Activated naive CD4-positive, alpha-beta T cell treated with anti-CD3 and anti-CD28 coated beads, Interleukin-2, amount 50 U/mL, for 16 hours (primary cell): ENCODE measurements around the gene OR6S1.
"Not testable (repeated sequence)": the region's sequence is repeated elsewhere in the genome, so short reads cannot be mapped to it uniquely, and the experiment has no call there.

Experiments
- DNase-seq: peaks from one replicate; pipeline ENCODE4 v3.0.0-alpha.2; 2020

The OR6S1 gene

DNA sequence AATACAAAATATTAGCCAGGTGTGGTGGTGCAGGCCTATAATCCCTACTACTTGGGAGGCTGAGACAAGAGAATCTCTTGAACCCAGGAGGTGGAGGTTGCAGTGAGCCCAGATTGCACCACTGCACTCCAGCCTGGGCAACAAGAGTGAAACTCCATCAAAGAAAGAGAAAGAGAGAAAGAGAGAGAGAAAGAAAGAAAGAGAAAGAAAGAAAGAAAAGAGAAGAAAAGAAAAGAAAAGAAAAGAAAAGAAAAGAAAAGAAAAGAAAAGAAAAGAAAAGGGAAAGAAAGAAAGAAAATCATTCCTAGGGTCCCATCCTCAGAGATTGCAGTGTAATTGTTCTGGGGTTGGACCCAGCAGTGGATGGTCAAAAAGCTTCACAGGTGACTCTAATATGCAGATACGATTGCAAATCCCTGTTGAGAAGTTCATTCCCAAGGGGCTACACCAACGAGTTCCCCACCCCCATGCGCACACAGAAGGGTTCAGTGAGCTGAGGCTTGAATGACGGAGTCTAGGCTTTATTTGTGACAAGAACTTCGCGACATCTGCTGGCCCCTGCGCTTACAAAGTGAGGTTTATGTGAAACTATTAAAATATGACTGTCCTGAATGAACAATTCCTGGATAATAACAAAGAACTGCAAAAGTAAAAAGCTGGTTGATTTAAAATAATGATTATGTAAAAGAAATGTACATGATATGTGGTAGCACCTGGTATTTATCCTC, 32.9 kb downstream of the OR6S1 start:
- DNase-seq: no peak

- DNase-seq: no peak
These were observed 33.9 kb downstream of the OR6S1 start for GRCh38 chr14:20607617-20608016.

DNA sequence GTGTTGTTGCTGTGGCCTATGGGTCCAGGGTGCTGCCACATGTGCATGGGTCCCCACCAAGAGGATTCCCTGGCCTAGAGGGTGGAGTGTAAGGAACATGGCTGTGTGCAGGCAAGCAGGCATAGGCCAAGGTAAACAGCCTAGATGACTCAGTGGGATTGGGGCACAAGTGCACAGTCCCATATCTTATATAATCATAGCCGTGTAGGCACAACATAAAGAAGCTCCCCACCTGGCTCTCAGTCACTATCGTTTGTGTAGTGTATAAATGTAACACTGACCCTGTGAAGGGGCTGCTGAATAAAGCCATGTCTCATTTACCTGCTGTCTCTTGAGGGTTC, 34.6 kb downstream of the OR6S1 start:
- no peak for DNase-seq

- no peak for DNase-seq
These were observed 35.1 kb downstream of the OR6S1 start for GRCh38 chr14:20606190-20606901.

DNA sequence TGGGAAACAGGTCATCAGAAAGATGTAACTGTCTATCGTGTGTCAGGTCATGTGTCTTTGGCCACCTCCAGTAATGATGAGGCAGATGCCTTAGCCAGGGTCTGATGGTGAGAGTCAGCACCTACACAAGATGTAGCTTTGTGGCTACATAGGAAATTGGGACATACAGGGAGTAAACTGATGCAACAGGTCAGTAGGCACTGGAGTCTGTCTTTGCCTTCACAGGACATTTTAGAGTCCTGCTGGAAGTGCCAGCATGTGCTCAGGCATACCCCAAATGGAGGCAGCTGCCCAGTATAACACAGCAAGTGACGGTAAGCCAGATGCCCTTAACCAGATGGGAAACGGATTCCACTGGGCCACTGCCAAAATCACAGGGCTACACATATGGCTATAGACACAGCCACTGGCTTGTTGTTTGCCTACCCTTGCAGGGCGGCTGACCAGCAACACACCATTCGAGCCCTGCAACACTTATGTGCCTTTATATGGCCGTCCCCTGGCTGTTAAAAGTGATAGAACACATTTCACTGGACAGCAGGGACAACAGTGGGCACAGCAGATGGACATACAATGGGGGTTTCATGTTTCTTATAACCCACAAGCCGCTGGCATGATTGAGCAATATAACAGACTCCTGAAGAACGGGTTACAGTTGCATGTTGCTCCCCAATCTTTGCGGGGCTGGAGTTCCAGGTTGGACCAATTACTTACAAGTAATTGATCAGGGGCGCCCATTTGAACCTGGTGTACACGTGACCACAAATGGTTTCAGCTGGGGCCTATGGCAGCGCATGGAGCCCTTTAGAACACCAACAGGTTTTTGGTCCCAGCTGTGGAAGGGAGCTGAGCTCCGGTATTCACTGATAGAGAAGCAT, 37.4 kb downstream of the OR6S1 start:
- DNase-seq: no peak

DNA sequence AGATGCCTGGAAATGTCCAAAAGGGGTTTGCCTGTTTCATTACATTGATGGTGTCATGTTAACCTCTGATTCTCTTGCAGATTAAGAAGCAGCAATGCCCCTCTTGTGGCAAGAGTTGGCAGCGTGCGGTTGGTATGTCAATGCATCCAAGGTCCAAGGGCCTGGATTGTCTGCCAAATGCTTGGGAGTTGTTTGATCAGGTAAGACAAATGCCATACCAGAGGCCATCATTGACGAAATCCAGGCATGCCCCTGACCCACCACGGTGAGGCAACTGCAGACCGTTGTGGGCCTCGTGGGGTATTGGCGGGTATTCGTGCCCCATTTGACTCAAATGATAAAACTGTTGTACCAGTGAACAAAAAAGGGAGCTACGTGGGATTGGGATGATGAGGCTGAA, 38.9 kb downstream of the OR6S1 start:
- DNase-seq: no peak

- no peak for DNase-seq
These were observed 40.0 kb downstream of the OR6S1 start for GRCh38 chr14:20601522-20601921.

- no peak for DNase-seq
These were observed 44.4 kb downstream of the OR6S1 start for GRCh38 chr14:20597108-20597507.

DNA sequence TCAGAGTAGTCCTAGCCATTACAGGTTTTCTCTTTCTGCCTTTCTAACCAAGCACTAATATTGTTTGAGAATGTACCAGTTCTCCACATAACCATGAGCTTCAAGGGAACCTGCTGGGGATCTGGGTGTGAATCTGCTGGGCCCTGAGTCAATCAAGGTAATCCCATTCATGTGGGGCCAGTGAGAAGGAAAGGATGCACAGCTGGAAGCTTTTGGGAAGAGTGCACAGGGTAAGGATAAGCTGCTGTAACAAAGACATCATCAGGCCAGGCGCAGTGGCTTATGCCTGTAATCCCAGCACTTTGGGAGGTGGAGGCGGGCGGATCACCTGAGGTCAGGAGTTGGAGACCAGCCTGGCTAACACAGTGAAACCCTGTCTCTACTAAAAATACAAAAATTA, 45.8 kb downstream of the OR6S1 start:
- DNase-seq: not testable (repeated sequence)

GRCh38 chr14:20592574-20592973, 48.9 kb downstream of the OR6S1 start:
- DNase-seq: no peak

DNA sequence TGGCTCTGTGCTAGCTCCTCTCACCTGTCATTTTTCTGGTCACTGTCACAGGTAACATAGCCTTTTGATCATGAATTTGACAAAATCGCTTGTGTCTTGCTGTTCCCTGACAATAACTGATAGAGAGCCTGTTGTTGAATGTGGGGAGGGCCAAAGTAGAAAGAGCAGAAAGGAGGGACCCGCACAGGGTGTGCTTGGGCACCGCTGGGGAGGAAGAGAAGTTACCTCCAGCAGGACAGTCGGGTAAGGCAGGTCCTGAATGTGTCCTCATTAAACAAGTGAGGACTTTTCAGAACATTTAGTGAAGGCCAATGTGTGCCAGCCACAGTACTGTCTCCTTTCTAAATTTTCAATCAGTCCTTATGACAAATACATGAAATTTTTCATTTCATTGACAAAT, 50.3 kb downstream of the OR6S1 start, which contains the start of gene RNASE12:
TSS of gene RNASE12 (minus strand) at position 142 of the 400 bp plus-strand sequence. CDS start 653 bp downstream, outside the sequence.
- no peak for DNase-seq
